Retinal pigment epithelial cell (primary cell): ENCODE measurements around the gene ZIC2.

Experiments used
- DNase-seq: peaks from one replicate; pipeline ENCODE4 v3.0.0-alpha.2; 2010; ENCODE audit warnings: low read depth
- H3K4me3 ChIP-seq: 2 replicates; pipeline ENCODE4 v1.5.1; 2011; ENCODE audit warnings: mild to moderate bottlenecking, low read length, control low read depth, moderate library complexity
- CTCF ChIP-seq: conservative IDR thresholded peaks from 2 replicates; pipeline ENCODE4 v1.5.1; 2011; ENCODE audit warnings: low read depth, low read length, control low read depth, inconsistent platforms

ZIC2 gene

GRCh38 chr13:99980824-99981734, 505 bp upstream of the ZIC2 start:
- TF ChIP-seq CTCF = no peak
- H3K4me3 ChIP-seq = peak overlapping the region; percentile 15
- DNase-seq = no peak

GRCh38 chr13:99982036-99982730, 599 bp downstream of the ZIC2 start:
- H3K4me3 ChIP-seq = no peak overlapping the region
- no peak for DNase-seq
- TF ChIP-seq CTCF = no peak

GRCh38 chr13:99982731-99983498, 1.3 kb downstream of the ZIC2 start:
- DNase-seq = no peak
- no peak for TF ChIP-seq CTCF
- no peak overlapping the region for H3K4me3 ChIP-seq

- no peak for DNase-seq
- no peak overlapping the region for H3K4me3 ChIP-seq
- no peak for TF ChIP-seq CTCF
Measured at GRCh38 chr13:99983499-99984401, 2.2 kb downstream of the ZIC2 start.

GRCh38 chr13:99984461-99985240, 3.1 kb downstream of the ZIC2 start:
- no peak for DNase-seq
- TF ChIP-seq CTCF = no peak
- no peak overlapping the region for H3K4me3 ChIP-seq
